ENCODE measurements around the gene PDLIM1.

The PDLIM1 gene

GRCh38 chr10:95305606-95306317 lies 15.0 kb upstream of the PDLIM1 start:
- Mint-ChIP-seq H3K36me3 (no peaks in the 10 kb centered on the region), H3K4me3 (no peak overlapping the region), H3K27me3 (no peaks in the 10 kb centered on the region), H3K27ac (no peak overlapping the region), H3K9me3 (no peaks in the 10 kb centered on the region), H3K4me1 (peaks cover 18% of the 10 kb centered on the region)
- ATAC-seq (ENCODE audit: low read depth) = no peak
- no peak for DNase-seq (ENCODE audit: low spot score in 2 of 2)

- Mint-ChIP-seq H3K4me1 (peaks cover 11% of the 10 kb centered on the region), H3K36me3 (no peaks in the 10 kb centered on the region), H3K27me3 (no peaks in the 10 kb centered on the region), H3K27ac (no peak overlapping the region), H3K9me3 (no peaks in the 10 kb centered on the region), H3K4me3 (no peak overlapping the region)
- DNase-seq (ENCODE audit: low spot score in 2 of 2) = no peak
- no peak for ATAC-seq (ENCODE audit: low read depth)
Measured at GRCh38 chr10:95304976-95305375, 14.2 kb upstream of the PDLIM1 start.

GRCh38 chr10:95304463-95304862 lies 13.7 kb upstream of the PDLIM1 start:
- no peaks in the 10 kb centered on the region for H3K27me3 Mint-ChIP-seq
- no peaks in the 10 kb centered on the region for H3K9me3 Mint-ChIP-seq
- DNase-seq (ENCODE audit: low spot score in 2 of 2) (no peak), ATAC-seq (ENCODE audit: low read depth) (no peak)
- no peak overlapping the region for H3K27ac Mint-ChIP-seq
- peaks cover 6% of the 10 kb centered on the region for H3K4me1 Mint-ChIP-seq
- H3K36me3 Mint-ChIP-seq = no peaks in the 10 kb centered on the region
- no peak overlapping the region for H3K4me3 Mint-ChIP-seq

- no peak for ATAC-seq (ENCODE audit: low read depth)
- Mint-ChIP-seq H3K27ac (no peak overlapping the region), H3K4me3 (no peak overlapping the region), H3K4me1 (peaks cover 5% of the 10 kb centered on the region), H3K9me3 (no peaks in the 10 kb centered on the region), H3K36me3 (no peaks in the 10 kb centered on the region), H3K27me3 (no peaks in the 10 kb centered on the region)
- DNase-seq (ENCODE audit: low spot score in 2 of 2) = no peak
Measured at GRCh38 chr10:95303950-95304349, 13.1 kb upstream of the PDLIM1 start.

GRCh38 chr10:95303535-95303934 lies 12.7 kb upstream of the PDLIM1 start:
- H3K4me1 Mint-ChIP-seq = peaks cover 2% of the 10 kb centered on the region
- H3K27me3 Mint-ChIP-seq = no peaks in the 10 kb centered on the region
- no peak overlapping the region for H3K27ac Mint-ChIP-seq
- no peak for DNase-seq (ENCODE audit: low spot score in 2 of 2)
- no peak overlapping the region for H3K4me3 Mint-ChIP-seq
- ATAC-seq (ENCODE audit: low read depth) = no peak
- no peaks in the 10 kb centered on the region for H3K36me3 Mint-ChIP-seq
- H3K9me3 Mint-ChIP-seq = no peaks in the 10 kb centered on the region

- no peak for ATAC-seq (ENCODE audit: low read depth)
- H3K27ac Mint-ChIP-seq = no peak overlapping the region
- no peaks in the 10 kb centered on the region for H3K9me3 Mint-ChIP-seq
- no peak overlapping the region for H3K4me3 Mint-ChIP-seq
- DNase-seq (ENCODE audit: low spot score in 2 of 2) = no peak
- H3K4me1 Mint-ChIP-seq = peaks cover 22% of the 10 kb centered on the region
- no peaks in the 10 kb centered on the region for H3K36me3 Mint-ChIP-seq
- no peaks in the 10 kb centered on the region for H3K27me3 Mint-ChIP-seq
Measured at GRCh38 chr10:95300022-95300539, 9.3 kb upstream of the PDLIM1 start.

GRCh38 chr10:95297402-95297801 lies 6.6 kb upstream of the PDLIM1 start:
- no peak overlapping the region for H3K4me3 Mint-ChIP-seq
- no peak for ATAC-seq (ENCODE audit: low read depth)

GRCh38 chr10:95296764-95297163 lies 6.0 kb upstream of the PDLIM1 start:
- Mint-ChIP-seq H3K27ac (peak overlapping the region; percentile 6), H3K27me3 (no peaks in the 10 kb centered on the region), H3K4me3 (no peak overlapping the region), H3K9me3 (no peaks in the 10 kb centered on the region), H3K4me1 (peaks cover 45% of the 10 kb centered on the region), H3K36me3 (no peaks in the 10 kb centered on the region)
- ATAC-seq (ENCODE audit: low read depth) (no peak), DNase-seq (ENCODE audit: low spot score in 2 of 2) (no peak)

More at GRCh38 chr10:95297402-95297801, 6.6 kb upstream of the PDLIM1 start:
- H3K9me3 Mint-ChIP-seq = no peaks in the 10 kb centered on the region
- H3K27ac Mint-ChIP-seq = peak overlapping the region; percentile 6
- peaks cover 43% of the 10 kb centered on the region for H3K4me1 Mint-ChIP-seq
- H3K36me3 Mint-ChIP-seq = no peaks in the 10 kb centered on the region
- no peak for DNase-seq (ENCODE audit: low spot score in 2 of 2)
- H3K27me3 Mint-ChIP-seq = no peaks in the 10 kb centered on the region

GRCh38 chr10:95295031-95295755 lies 4.4 kb upstream of the PDLIM1 start:
- peak overlapping the region; percentile 98 for H3K27ac Mint-ChIP-seq
- peaks cover 51% of the 10 kb centered on the region for H3K4me1 Mint-ChIP-seq
- DNase-seq (ENCODE audit: low spot score in 2 of 2) = peak; percentile 81 to 90
- H3K4me3 Mint-ChIP-seq = peak overlapping the region; percentile 80
- peak; percentile 68 for ATAC-seq (ENCODE audit: low read depth)
- no peaks in the 10 kb centered on the region for H3K27me3 Mint-ChIP-seq
- no peaks in the 10 kb centered on the region for H3K36me3 Mint-ChIP-seq
- no peaks in the 10 kb centered on the region for H3K9me3 Mint-ChIP-seq

- Mint-ChIP-seq H3K27ac (peak overlapping the region; percentile 96), H3K9me3 (no peaks in the 10 kb centered on the region), H3K4me1 (peaks cover 63% of the 10 kb centered on the region), H3K36me3 (no peaks in the 10 kb centered on the region), H3K4me3 (peak overlapping the region; percentile 41), H3K27me3 (no peaks in the 10 kb centered on the region)
- DNase-seq (ENCODE audit: low spot score in 2 of 2) = no peak
- no peak for ATAC-seq (ENCODE audit: low read depth)
Measured at GRCh38 chr10:95293631-95294030, 2.8 kb upstream of the PDLIM1 start.

- no peak for DNase-seq (ENCODE audit: low spot score in 2 of 2)
- no peak for ATAC-seq (ENCODE audit: low read depth)
- no peaks in the 10 kb centered on the region for H3K9me3 Mint-ChIP-seq
- peak overlapping the region; percentile 96 for H3K27ac Mint-ChIP-seq
- H3K27me3 Mint-ChIP-seq = no peaks in the 10 kb centered on the region
- peaks cover 3% of the 10 kb centered on the region for H3K36me3 Mint-ChIP-seq
- H3K4me1 Mint-ChIP-seq = peaks cover 68% of the 10 kb centered on the region
- H3K4me3 Mint-ChIP-seq = peak overlapping the region; percentile 81
Measured at GRCh38 chr10:95291365-95292039, 699 bp upstream of the PDLIM1 start.

GRCh38 chr10:95289921-95290421 lies 832 bp downstream of the PDLIM1 start:
- Mint-ChIP-seq H3K36me3 (peaks cover 4% of the 10 kb centered on the region), H3K4me1 (peaks cover 64% of the 10 kb centered on the region), H3K27me3 (no peaks in the 10 kb centered on the region)

GRCh38 chr10:95289003-95289920 lies 1.5 kb downstream of the PDLIM1 start:
- Mint-ChIP-seq H3K4me3 (peak overlapping the region; percentile 93), H3K27ac (peak overlapping the region; percentile 96), H3K4me1 (peaks cover 64% of the 10 kb centered on the region), H3K36me3 (peaks cover 5% of the 10 kb centered on the region), H3K9me3 (no peaks in the 10 kb centered on the region), H3K27me3 (no peaks in the 10 kb centered on the region)
- DNase-seq (ENCODE audit: low spot score in 2 of 2) = no peak
- ATAC-seq (ENCODE audit: low read depth) = no peak

More at GRCh38 chr10:95289921-95290421, 832 bp downstream of the PDLIM1 start:
- H3K4me3 Mint-ChIP-seq = peak overlapping the region; percentile 93
- H3K9me3 Mint-ChIP-seq = no peaks in the 10 kb centered on the region
- no peak for DNase-seq (ENCODE audit: low spot score in 2 of 2)
- H3K27ac Mint-ChIP-seq = peak overlapping the region; percentile 96
- ATAC-seq (ENCODE audit: low read depth) = no peak

Data from memory B cell (primary cell).